ENCODE results near the gene SLCO2A1. TPM values are rescaled to one million over a fixed set of nuclear protein-coding genes. Genes with fewer than 3 reads are reported as not detected.

The SLCO2A1 gene
- total and polyA plus RNA-seq, 2 donors (not counting 1 experiment from before 2014, with no cell fraction given): under 0.01 to 0.12 TPM

GRCh38 chr3:133934073-133934970, 95.4 kb downstream of the SLCO2A1 start:
- Histone ChIP-seq H3K9ac (ENCODE audit: insufficient read depth, low read length) (no peak overlapping the region), H3K4me2 (ENCODE audit: extremely low read depth, insufficient read depth, low read length) (no peak overlapping the region), H3K36me3 (ENCODE audit: control insufficient read depth, insufficient read depth, low read length) (no peaks in the 10 kb centered on the region), H3K27me3 (ENCODE audit: control insufficient read depth, insufficient read depth, low read length) (peaks cover under 1% of the 10 kb centered on the region), H4K20me1 (ENCODE audit: control insufficient read depth, extremely low read depth, insufficient read depth, low read length) (no peaks in the 10 kb centered on the region), H2AFZ (ENCODE audit: low read length) (no peak overlapping the region), H3K27ac (ENCODE audit: insufficient read depth, low read length) (no peak overlapping the region), H3K4me1 (ENCODE audit: control insufficient read depth, extremely low read depth, insufficient read depth, low read length) (no peaks in the 10 kb centered on the region), H3K9me3 (ENCODE audit: control insufficient read depth, insufficient read depth, low read depth, low read length) (no peaks in the 10 kb centered on the region), H3K79me2 (ENCODE audit: control insufficient read depth, insufficient read depth, low read length) (no peaks in the 10 kb centered on the region), H3K4me3 (replicated peaks in 1 of 4; ENCODE audit: control extremely low read depth in 1 of 4, insufficient read depth in 1 of 4, low read depth in 3 of 4, low read length in 4 of 4) (no peak overlapping the region)
- TF ChIP-seq, protein P1, sequence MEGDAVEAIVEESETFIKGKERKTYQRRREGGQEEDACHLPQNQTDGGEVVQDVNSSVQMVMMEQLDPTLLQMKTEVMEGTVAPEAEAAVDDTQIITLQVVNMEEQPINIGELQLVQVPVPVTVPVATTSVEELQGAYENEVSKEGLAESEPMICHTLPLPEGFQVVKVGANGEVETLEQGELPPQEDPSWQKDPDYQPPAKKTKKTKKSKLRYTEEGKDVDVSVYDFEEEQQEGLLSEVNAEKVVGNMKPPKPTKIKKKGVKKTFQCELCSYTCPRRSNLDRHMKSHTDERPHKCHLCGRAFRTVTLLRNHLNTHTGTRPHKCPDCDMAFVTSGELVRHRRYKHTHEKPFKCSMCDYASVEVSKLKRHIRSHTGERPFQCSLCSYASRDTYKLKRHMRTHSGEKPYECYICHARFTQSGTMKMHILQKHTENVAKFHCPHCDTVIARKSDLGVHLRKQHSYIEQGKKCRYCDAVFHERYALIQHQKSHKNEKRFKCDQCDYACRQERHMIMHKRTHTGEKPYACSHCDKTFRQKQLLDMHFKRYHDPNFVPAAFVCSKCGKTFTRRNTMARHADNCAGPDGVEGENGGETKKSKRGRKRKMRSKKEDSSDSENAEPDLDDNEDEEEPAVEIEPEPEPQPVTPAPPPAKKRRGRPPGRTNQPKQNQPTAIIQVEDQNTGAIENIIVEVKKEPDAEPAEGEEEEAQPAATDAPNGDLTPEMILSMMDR (conservative IDR thresholded peaks at IDR 0.05 in 1 of 2, IDR thresholded peaks at IDR 0.05 in 1 of 2; ENCODE audit: low read depth in 1 of 2, low read length in 2 of 2): no peak
- no peak for TF ChIP-seq EZH2 (IDR thresholded peaks at IDR 0.05; ENCODE audit: low read length, missing control alignments)
- no peak for DNase-seq (ENCODE audit: low read depth in 2 of 2)

DNA sequence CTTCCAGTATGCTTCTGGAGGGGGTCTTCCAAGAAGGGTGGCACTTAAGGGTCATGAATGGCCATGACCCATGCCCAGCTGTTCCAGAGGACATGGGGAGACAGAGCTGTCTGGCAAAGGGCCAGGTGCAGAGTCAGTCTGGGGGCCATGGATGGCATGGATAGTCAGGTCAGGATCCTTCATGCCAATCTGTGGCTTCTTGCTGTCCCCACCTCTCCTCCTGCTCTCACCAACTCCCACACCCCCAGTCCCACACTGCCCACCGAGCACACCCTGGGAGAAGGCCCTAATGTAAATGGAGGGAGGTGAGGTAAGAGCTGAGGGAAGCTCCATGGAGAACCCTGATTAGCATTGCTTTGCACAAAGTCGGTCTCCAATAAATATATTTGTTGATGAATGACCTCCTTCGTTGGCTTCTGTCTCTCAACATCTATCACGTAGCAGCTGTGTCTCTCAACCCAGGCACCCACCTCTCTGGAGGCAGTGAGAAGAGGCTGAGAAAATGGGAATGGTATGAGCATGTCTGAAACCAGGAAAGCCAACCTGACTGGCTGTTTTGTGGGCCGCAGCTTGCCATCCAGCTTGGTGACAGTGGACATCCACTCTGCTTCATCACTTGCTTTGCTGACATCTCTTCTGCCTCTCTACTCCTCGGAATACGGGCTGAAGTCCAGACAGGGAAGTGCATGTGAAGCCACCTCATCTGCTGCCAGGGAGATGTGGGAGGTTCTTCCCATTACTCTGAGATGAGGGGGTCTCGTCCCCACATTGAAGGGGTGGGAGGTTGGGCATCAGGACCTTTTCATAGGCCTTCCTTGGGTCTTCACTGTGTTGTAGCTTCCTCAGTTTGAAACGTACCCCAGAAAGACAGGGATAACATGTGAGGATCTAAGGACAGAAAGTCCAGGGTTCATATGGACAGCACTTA, 96.4 kb downstream of the SLCO2A1 start:
- no peaks in the 10 kb centered on the region for H3K27me3 ChIP-seq (ENCODE audit: control insufficient read depth, insufficient read depth, low read length)
- no peaks in the 10 kb centered on the region for H3K4me1 ChIP-seq (ENCODE audit: control insufficient read depth, extremely low read depth, insufficient read depth, low read length)
- no peaks in the 10 kb centered on the region for H4K20me1 ChIP-seq (ENCODE audit: control insufficient read depth, extremely low read depth, insufficient read depth, low read length)
- H2AFZ ChIP-seq (ENCODE audit: low read length): no peak overlapping the region
- no peak for DNase-seq (ENCODE audit: low read depth in 2 of 2)
- no peak overlapping the region for H3K4me2 ChIP-seq (ENCODE audit: extremely low read depth, insufficient read depth, low read length)
- TF ChIP-seq, protein P1 (conservative IDR thresholded peaks at IDR 0.05 in 1 of 2, IDR thresholded peaks at IDR 0.05 in 1 of 2; ENCODE audit: low read depth in 1 of 2, low read length in 2 of 2): no peak
- no peak for TF ChIP-seq EZH2 (IDR thresholded peaks at IDR 0.05; ENCODE audit: low read length, missing control alignments)
- no peaks in the 10 kb centered on the region for H3K36me3 ChIP-seq (ENCODE audit: control insufficient read depth, insufficient read depth, low read length)
- H3K9me3 ChIP-seq (ENCODE audit: control insufficient read depth, insufficient read depth, low read depth, low read length): no peaks in the 10 kb centered on the region
- no peak overlapping the region for H3K27ac ChIP-seq (ENCODE audit: insufficient read depth, low read length)
- no peak overlapping the region for H3K9ac ChIP-seq (ENCODE audit: insufficient read depth, low read length)
- H3K4me3 ChIP-seq (replicated peaks in 1 of 4; ENCODE audit: control extremely low read depth in 1 of 4, insufficient read depth in 1 of 4, low read depth in 3 of 4, low read length in 4 of 4): no peak overlapping the region
- H3K79me2 ChIP-seq (ENCODE audit: control insufficient read depth, insufficient read depth, low read length): no peaks in the 10 kb centered on the region

DNA sequence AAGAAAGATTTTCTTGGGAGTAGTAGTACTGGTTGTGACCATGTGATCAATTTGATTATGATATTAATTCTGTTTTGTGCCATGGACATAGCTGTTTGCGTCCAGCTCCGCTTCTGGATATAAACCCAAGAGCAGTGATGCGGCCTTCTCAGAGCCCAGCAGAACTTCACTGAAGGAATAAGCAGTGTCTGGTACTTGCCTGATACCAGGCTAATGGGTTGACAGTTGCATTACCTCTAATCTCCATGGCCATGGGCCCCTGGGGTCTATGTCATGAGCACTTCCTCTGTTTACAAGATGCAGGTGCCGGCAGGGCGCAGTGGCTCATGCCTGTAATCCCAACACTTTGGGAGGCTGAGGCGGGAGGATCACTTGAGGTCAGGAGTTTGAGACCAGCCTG, 97.7 kb downstream of the SLCO2A1 start:
- no peak for TF ChIP-seq EZH2 (IDR thresholded peaks at IDR 0.05; ENCODE audit: low read length, missing control alignments)
- TF ChIP-seq, protein P1 (conservative IDR thresholded peaks at IDR 0.05 in 1 of 2, IDR thresholded peaks at IDR 0.05 in 1 of 2; ENCODE audit: low read depth in 1 of 2, low read length in 2 of 2): no peak
- Histone ChIP-seq H3K9me3 (ENCODE audit: control insufficient read depth, insufficient read depth, low read depth, low read length) (no peaks in the 10 kb centered on the region), H3K4me1 (ENCODE audit: control insufficient read depth, extremely low read depth, insufficient read depth, low read length) (no peaks in the 10 kb centered on the region), H3K27ac (ENCODE audit: insufficient read depth, low read length) (no peak overlapping the region), H3K79me2 (ENCODE audit: control insufficient read depth, insufficient read depth, low read length) (no peaks in the 10 kb centered on the region), H3K4me3 (replicated peaks in 1 of 4; ENCODE audit: control extremely low read depth in 1 of 4, insufficient read depth in 1 of 4, low read depth in 3 of 4, low read length in 4 of 4) (no peak overlapping the region), H4K20me1 (ENCODE audit: control insufficient read depth, extremely low read depth, insufficient read depth, low read length) (no peaks in the 10 kb centered on the region), H2AFZ (ENCODE audit: low read length) (no peak overlapping the region), H3K27me3 (ENCODE audit: control insufficient read depth, insufficient read depth, low read length) (no peaks in the 10 kb centered on the region), H3K36me3 (ENCODE audit: control insufficient read depth, insufficient read depth, low read length) (no peaks in the 10 kb centered on the region), H3K9ac (ENCODE audit: insufficient read depth, low read length) (no peak overlapping the region), H3K4me2 (ENCODE audit: extremely low read depth, insufficient read depth, low read length) (no peak overlapping the region)
- DNase-seq (ENCODE audit: low read depth in 2 of 2): no peak

All from fibroblast of lung (primary cell).